GM19463 (cell line): ENCODE measurements around the gene SLC13A2.
"Not testable (repeated sequence)": the region's sequence is repeated elsewhere in the genome, so short reads cannot be mapped to it uniquely, and the experiment has no call there.

Experiments
- ATAC-seq: cut with Tn5 transposase; IDR thresholded peaks from one replicate; pipeline ENCODE4 v1.9.1; 2021; ENCODE audit warnings: mild to moderate bottlenecking, moderate library complexity; ENCODE audit not compliant: unreplicated experiment

Gene SLC13A2

GRCh38 chr17:28473542-28473941, at the start of gene SLC13A2:
Gene SLC13A2 (plus strand): TSS chr17:28473644. CDS start chr17:28473713, 69 bp downstream.
- ATAC-seq: no peak

- ATAC-seq: no peak
Observed at GRCh38 chr17:28425206-28425605, 48.2 kb upstream of the SLC13A2 start.

GRCh38 chr17:28426081-28426519, 47.3 kb upstream of the SLC13A2 start:
- no peak for ATAC-seq

- ATAC-seq: no peak
Observed at GRCh38 chr17:28427371-28427770, 46.1 kb upstream of the SLC13A2 start.

- ATAC-seq: not testable (repeated sequence)
Observed at GRCh38 chr17:28427982-28428381, 45.5 kb upstream of the SLC13A2 start.

- ATAC-seq: no peak
Observed at GRCh38 chr17:28433721-28434120, 39.7 kb upstream of the SLC13A2 start.

- not testable (repeated sequence) for ATAC-seq
Observed at GRCh38 chr17:28434326-28434725, 39.1 kb upstream of the SLC13A2 start.

GRCh38 chr17:28443901-28444638, 29.4 kb upstream of the SLC13A2 start:
- ATAC-seq: no peak

- ATAC-seq: no peak
Observed at GRCh38 chr17:28446716-28447395, 26.6 kb upstream of the SLC13A2 start.

- ATAC-seq: no peak
Observed at GRCh38 chr17:28447396-28447760, 26.1 kb upstream of the SLC13A2 start.

- ATAC-seq: no peak
Observed at GRCh38 chr17:28449859-28450258, 23.6 kb upstream of the SLC13A2 start.

GRCh38 chr17:28457890-28458289, 15.6 kb upstream of the SLC13A2 start:
- ATAC-seq: no peak

- ATAC-seq: not testable (repeated sequence)
Observed at GRCh38 chr17:28458881-28459280, 14.6 kb upstream of the SLC13A2 start.

GRCh38 chr17:28460901-28461300, 12.5 kb upstream of the SLC13A2 start:
- no peak for ATAC-seq

GRCh38 chr17:28466001-28466400, 7.4 kb upstream of the SLC13A2 start:
- ATAC-seq: no peak

GRCh38 chr17:28466521-28467048, 6.9 kb upstream of the SLC13A2 start:
- ATAC-seq: no peak

GRCh38 chr17:28467456-28468025, 5.9 kb upstream of the SLC13A2 start:
- no peak for ATAC-seq

GRCh38 chr17:28468033-28468735, 5.3 kb upstream of the SLC13A2 start:
- not testable (repeated sequence) for ATAC-seq

GRCh38 chr17:28468781-28469180, 4.7 kb upstream of the SLC13A2 start:
- ATAC-seq: peak; percentile 62

GRCh38 chr17:28469376-28469775, 4.1 kb upstream of the SLC13A2 start:
- no peak for ATAC-seq

GRCh38 chr17:28470266-28470913, 3.1 kb upstream of the SLC13A2 start:
- no peak for ATAC-seq
